ENCODE measurements around the gene MGAT5.

The MGAT5 gene

GRCh38 chr2:134346141-134346540 lies 92.3 kb downstream of the MGAT5 start:
- no peaks in the 10 kb centered on the region for H3K9me3 ChIP-seq (ENCODE audit: control insufficient read depth, insufficient read depth, low read depth, low read length)
- H3K4me3 ChIP-seq (ENCODE audit: low read depth, low read length) = no peak overlapping the region
- ChIA-PET CTCF (no interaction called here), POLR2A (no interaction called here)
- peaks cover 0 to 16% of the 10 kb centered on the region in 2 experiments; a peak in 1 of 3 replicates for H3K36me3 ChIP-seq (ENCODE audit: control insufficient read depth in 2 of 2, insufficient read depth in 1 of 2, low read length in 2 of 2)
- no peak overlapping the region for H3K27ac ChIP-seq (ENCODE audit: extremely low read depth, low read depth, low read length)
- TF ChIP-seq, protein P1, sequence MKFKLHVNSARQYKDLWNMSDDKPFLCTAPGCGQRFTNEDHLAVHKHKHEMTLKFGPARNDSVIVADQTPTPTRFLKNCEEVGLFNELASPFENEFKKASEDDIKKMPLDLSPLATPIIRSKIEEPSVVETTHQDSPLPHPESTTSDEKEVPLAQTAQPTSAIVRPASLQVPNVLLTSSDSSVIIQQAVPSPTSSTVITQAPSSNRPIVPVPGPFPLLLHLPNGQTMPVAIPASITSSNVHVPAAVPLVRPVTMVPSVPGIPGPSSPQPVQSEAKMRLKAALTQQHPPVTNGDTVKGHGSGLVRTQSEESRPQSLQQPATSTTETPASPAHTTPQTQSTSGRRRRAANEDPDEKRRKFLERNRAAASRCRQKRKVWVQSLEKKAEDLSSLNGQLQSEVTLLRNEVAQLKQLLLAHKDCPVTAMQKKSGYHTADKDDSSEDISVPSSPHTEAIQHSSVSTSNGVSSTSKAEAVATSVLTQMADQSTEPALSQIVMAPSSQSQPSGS (tag by site-specific recombination; IDR thresholded peaks at IDR 0.05; ENCODE audit: low read depth) = no peak
- TF ChIP-seq ZNF433 (tag by site-specific recombination; IDR thresholded peaks at IDR 0.05; ENCODE audit: low read depth) (no peak), ZNF335 (tag by site-specific recombination; conservative IDR thresholded peaks at IDR 0.05) (no peak)
- no peaks in the 10 kb centered on the region for H3K4me1 ChIP-seq (ENCODE audit: control insufficient read depth, insufficient read depth, low read length)

GRCh38 chr2:134347756-134348155 lies 93.9 kb downstream of the MGAT5 start:
- H3K4me3 ChIP-seq (ENCODE audit: low read depth, low read length) = no peak overlapping the region
- ChIA-PET CTCF (interaction anchor here (1.5 kb wide), 1 partner anchor 103 kb away, joined by 4 read pairs; no protein-coding TSS in a partner anchor), POLR2A (no interaction called here)
- H3K27ac ChIP-seq (ENCODE audit: extremely low read depth, low read depth, low read length) = no peak overlapping the region
- H3K36me3 ChIP-seq (ENCODE audit: control insufficient read depth in 2 of 2, insufficient read depth in 1 of 2, low read length in 2 of 2) = peaks cover 0 to 16% of the 10 kb centered on the region in 2 experiments; a peak in 1 of 3 replicates
- no peaks in the 10 kb centered on the region for H3K9me3 ChIP-seq (ENCODE audit: control insufficient read depth, insufficient read depth, low read depth, low read length)
- no peaks in the 10 kb centered on the region for H3K4me1 ChIP-seq (ENCODE audit: control insufficient read depth, insufficient read depth, low read length)
- TF ChIP-seq, protein P2, sequence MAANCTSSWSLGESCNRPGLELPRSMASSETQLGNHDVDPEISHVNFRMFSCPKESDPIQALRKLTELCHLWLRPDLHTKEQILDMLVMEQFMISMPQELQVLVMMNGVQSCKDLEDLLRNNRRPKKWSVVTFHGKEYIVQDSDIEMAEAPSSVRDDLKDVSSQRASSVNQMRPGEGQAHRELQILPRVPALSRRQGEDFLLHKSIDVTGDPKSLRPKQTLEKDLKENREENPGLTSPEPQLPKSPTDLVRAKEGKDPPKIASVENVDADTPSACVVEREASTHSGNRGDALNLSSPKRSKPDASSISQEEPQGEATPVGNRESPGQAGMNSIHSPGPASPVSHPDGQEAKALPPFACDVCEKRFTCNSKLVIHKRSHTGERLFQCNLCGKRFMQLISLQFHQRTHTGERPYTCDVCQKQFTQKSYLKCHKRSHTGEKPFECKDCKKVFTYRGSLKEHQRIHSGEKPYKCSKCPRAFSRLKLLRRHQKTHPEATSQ (tag by site-specific recombination; IDR thresholded peaks at IDR 0.05) = no peak
- TF ChIP-seq ZNF223 (tag by site-specific recombination; IDR thresholded peaks at IDR 0.05) (no peak), ZNF510 (tag by site-specific recombination; IDR thresholded peaks at IDR 0.05; ENCODE audit: insufficient replicate concordance) (no peak), ZIC2 (tag by site-specific recombination; IDR thresholded peaks at IDR 0.05) (peak; percentile 50; the same call in 1 of the 2 replicates)

DNA sequence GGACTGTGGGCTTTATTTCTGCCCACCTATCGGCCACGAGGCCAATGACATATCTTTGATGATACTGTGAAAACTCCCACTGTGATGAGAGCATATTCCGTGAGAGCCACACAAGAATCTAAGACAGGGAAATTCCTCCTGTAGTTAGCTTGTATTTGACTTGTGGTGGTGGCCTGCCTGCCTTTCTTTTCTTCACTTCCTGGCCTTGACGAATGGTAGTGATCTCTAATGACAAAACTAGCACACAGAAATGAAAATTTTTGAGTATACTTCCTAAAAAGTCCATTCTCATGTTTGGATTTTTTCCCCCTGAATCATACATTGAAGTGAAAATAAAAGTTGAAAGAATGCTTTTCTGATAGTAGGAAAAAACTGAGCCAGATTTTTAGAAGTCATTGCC lies 94.4 kb downstream of the MGAT5 start:
- Histone ChIP-seq H3K9me3 (ENCODE audit: control insufficient read depth, insufficient read depth, low read depth, low read length) (no peaks in the 10 kb centered on the region), H3K4me1 (ENCODE audit: control insufficient read depth, insufficient read depth, low read length) (no peaks in the 10 kb centered on the region), H3K27ac (ENCODE audit: extremely low read depth, low read depth, low read length) (no peak overlapping the region), H3K36me3 (ENCODE audit: control insufficient read depth in 2 of 2, insufficient read depth in 1 of 2, low read length in 2 of 2) (peaks cover 0 to 16% of the 10 kb centered on the region in 2 experiments; a peak in 1 of 3 replicates), H3K4me3 (ENCODE audit: low read depth, low read length) (no peak overlapping the region)
- ChIA-PET POLR2A (no interaction called here), CTCF (no interaction called here)
- no peak for TF ChIP-seq ZNF777 (tag by site-specific recombination; IDR thresholded peaks at IDR 0.05; ENCODE audit: borderline replicate concordance)
- TF ChIP-seq GLIS1 (tag by site-specific recombination; IDR thresholded peaks at IDR 0.05) = no peak
- TF ChIP-seq FEZF1 (tag by site-specific recombination; IDR thresholded peaks at IDR 0.05) = no peak
- TF ChIP-seq ZNF837 (tag by site-specific recombination; IDR thresholded peaks at IDR 0.05) = no peak
- no peak for TF ChIP-seq TCF7L2 (IDR thresholded peaks at IDR 0.05; ENCODE audit: borderline replicate concordance, low read depth, low read length)
- TF ChIP-seq ZNF530 (tag by site-specific recombination; IDR thresholded peaks at IDR 0.05; ENCODE audit: low read depth) = no peak
- TF ChIP-seq ZNF785 (tag by site-specific recombination; IDR thresholded peaks at IDR 0.05) = no peak
- TF ChIP-seq, protein P3, sequence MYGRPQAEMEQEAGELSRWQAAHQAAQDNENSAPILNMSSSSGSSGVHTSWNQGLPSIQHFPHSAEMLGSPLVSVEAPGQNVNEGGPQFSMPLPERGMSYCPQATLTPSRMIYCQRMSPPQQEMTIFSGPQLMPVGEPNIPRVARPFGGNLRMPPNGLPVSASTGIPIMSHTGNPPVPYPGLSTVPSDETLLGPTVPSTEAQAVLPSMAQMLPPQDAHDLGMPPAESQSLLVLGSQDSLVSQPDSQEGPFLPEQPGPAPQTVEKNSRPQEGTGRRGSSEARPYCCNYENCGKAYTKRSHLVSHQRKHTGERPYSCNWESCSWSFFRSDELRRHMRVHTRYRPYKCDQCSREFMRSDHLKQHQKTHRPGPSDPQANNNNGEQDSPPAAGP (tag by site-specific recombination; IDR thresholded peaks at IDR 0.05) = no peak
- no peak for TF ChIP-seq PRDM1 (tag by site-specific recombination; IDR thresholded peaks at IDR 0.05)
- no peak for TF ChIP-seq ZNF561 (tag by site-specific recombination; IDR thresholded peaks at IDR 0.05; ENCODE audit: borderline replicate concordance)
- no peak for TF ChIP-seq BCL6B (tag by site-specific recombination; IDR thresholded peaks at IDR 0.05)
- no peak for TF ChIP-seq ZNF560 (tag by site-specific recombination; IDR thresholded peaks at IDR 0.05; ENCODE audit: borderline replicate concordance)
- TF ChIP-seq ZNF138 (tag by site-specific recombination; IDR thresholded peaks at IDR 0.05; ENCODE audit: borderline replicate concordance) = no peak
- TF ChIP-seq ZSCAN16 (tag by site-specific recombination; IDR thresholded peaks at IDR 0.05) = no peak
